Occipital lobe (tissue), 2 donors: ENCODE data around the gene LRRC4C. TPM values are rescaled to one million over a fixed set of nuclear protein-coding genes. Genes with fewer than 3 reads are reported as not detected.

Source experiments
- DNase-seq: peaks from one replicate; lab custom pipeline; 2025; lab: John Stamatoyannopoulos, UW
- total RNA-seq: library from RNA; depleted of rRNA; stranded (reverse); fragments of >200 nt; gene quantifications from one replicate; pipeline ENCODE4 v1.2.3, GENCODE V29; 2014

LRRC4C gene
- total RNA-seq, 1 donor from 2014 or later = 90.6 TPM

GRCh38 chr11:40514124-40514523, 945.3 kb downstream of the LRRC4C start:
- no peak for DNase-seq

- no peak for DNase-seq
These were observed 946.2 kb downstream of the LRRC4C start for GRCh38 chr11:40513281-40513680.

- DNase-seq = no peak
These were observed 951.1 kb downstream of the LRRC4C start for GRCh38 chr11:40508303-40508702.

GRCh38 chr11:40506226-40506625, 953.2 kb downstream of the LRRC4C start:
- DNase-seq = no peak

GRCh38 chr11:40491341-40491740, 968.1 kb downstream of the LRRC4C start:
- no peak for DNase-seq

GRCh38 chr11:40467771-40468170, 991.7 kb downstream of the LRRC4C start:
- DNase-seq = no peak

- no peak for DNase-seq
These were observed 1014.1 kb downstream of the LRRC4C start for GRCh38 chr11:40445391-40445790.

GRCh38 chr11:40444151-40444550, 1015.3 kb downstream of the LRRC4C start:
- DNase-seq = no peak

GRCh38 chr11:40435344-40435743, 1024.1 kb downstream of the LRRC4C start:
- DNase-seq = no peak

GRCh38 chr11:40434926-40435325, 1024.5 kb downstream of the LRRC4C start:
- no peak for DNase-seq

GRCh38 chr11:40432358-40432757, 1027.1 kb downstream of the LRRC4C start:
- DNase-seq = no peak

GRCh38 chr11:40425168-40425567, 1034.3 kb downstream of the LRRC4C start:
- no peak for DNase-seq

GRCh38 chr11:40421208-40421981, 1038.1 kb downstream of the LRRC4C start:
- DNase-seq = no peak

GRCh38 chr11:40417627-40418026, 1041.8 kb downstream of the LRRC4C start:
- no peak for DNase-seq

- DNase-seq = no peak
These were observed 1052.1 kb downstream of the LRRC4C start for GRCh38 chr11:40407355-40407754.

- no peak for DNase-seq
These were observed 1053.8 kb downstream of the LRRC4C start for GRCh38 chr11:40405614-40406013.

- no peak for DNase-seq
These were observed 1056.1 kb downstream of the LRRC4C start for GRCh38 chr11:40403321-40403720.

GRCh38 chr11:40401132-40401853, 1058.2 kb downstream of the LRRC4C start:
- DNase-seq = no peak

GRCh38 chr11:40397141-40397540, 1062.3 kb downstream of the LRRC4C start:
- no peak for DNase-seq

- no peak for DNase-seq
These were observed 1065.9 kb downstream of the LRRC4C start for GRCh38 chr11:40393511-40393910.

GRCh38 chr11:40391679-40392078, 1067.8 kb downstream of the LRRC4C start:
- DNase-seq = no peak

GRCh38 chr11:40388097-40388818, 1071.2 kb downstream of the LRRC4C start:
- no peak for DNase-seq
